ENCODE measurements around the gene EFHC1.

- no peak for TF ChIP-seq CTCF (optimal IDR thresholded peaks at IDR 0.05 in 1 of 3, IDR thresholded peaks at IDR 0.05 in 1 of 3, conservative IDR thresholded peaks at IDR 0.05 in 1 of 3; ENCODE audit: extremely low read depth in 1 of 3, insufficient read depth in 2 of 3, low read length in 3 of 3)
- no peak for TF ChIP-seq EZH2 (IDR thresholded peaks at IDR 0.05; ENCODE audit: low read length)
Measured at GRCh38 chr6:52517502-52518278, 97.5 kb downstream of the EFHC1 start.

All from keratinocyte (primary cell).